Hypothalamus (tissue), 51 donors: ENCODE results near the gene DHRSX.
"Not testable (repeated sequence)": the region's sequence is repeated elsewhere in the genome, so short reads cannot be mapped to it uniquely, and the experiment has no call there.

ENCODE experiments used
- DNase-seq, 51 donors: peaks; one replicate each; lab custom pipeline; 2025; lab: John Stamatoyannopoulos, UW

DHRSX gene

DNA sequence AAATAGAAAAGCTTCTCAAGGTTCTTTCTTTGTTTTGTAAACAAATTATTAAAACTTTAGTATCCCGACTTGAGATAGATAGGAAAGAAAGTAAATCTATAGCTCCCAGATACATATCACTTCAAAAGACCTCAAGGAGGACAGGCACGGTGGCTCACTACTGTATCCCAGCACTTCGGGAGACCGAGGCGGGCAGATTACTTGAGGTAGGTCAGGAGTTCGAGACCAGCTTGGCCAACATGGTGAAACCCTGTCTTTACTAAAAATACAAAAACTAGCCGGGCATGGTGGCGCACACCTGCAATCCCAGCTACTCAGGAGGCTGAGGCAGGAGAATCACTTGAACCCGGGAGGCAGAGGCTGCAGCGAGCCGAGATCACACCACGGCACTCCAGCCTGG is 260.0 kb downstream of the DHRSX start:
- not testable (repeated sequence) for DNase-seq

DNA sequence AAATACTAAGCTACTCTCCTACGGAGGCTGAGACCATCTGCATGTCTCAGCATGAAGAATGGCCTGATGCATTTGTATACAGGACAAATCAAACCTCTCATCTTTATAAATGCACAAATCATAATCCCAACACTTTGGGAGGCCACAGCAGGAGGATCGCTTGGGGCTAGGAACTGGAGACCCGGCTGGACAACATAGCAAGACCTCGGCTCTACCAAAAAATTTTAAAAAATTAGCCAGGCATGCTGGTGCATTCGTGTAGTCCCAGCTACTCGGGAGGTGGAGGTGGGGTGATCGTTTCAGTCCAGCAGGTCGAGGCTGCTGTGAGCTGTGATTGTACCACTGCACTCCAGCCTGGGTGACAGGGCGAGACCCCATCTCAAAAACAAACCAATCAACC is 262.8 kb downstream of the DHRSX start:
- DNase-seq = no peak

DNA sequence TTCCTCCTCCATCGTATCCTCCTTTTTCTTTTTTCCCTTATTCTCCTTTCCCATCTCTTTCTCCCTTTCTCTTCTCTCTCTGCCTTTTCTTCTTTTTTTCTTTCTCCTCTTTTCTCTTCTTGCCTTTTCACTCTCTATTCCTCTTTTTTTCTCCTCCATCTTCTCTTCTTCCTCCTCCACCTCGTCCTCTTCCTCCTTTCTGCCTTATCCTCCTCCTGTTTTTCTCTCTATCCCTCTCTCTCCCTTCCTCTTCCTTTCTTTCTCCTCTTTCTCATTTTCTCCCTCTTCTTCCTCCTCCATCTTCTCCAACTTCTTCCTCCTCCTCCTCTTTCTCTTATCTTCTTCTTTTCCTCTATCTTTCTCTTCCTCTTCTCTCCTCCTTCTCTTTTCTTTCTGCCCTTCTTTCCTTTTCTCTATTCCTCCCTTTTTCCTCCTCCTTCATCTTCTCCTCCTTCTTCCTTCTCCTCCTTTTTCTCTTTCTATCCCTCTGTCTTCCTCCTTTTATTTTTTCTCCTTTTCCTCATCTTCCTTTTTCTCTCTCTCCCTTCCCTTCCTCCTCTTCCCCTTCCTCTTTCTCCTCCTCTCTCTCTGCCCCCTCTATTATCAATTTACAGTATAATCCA is 269.1 kb downstream of the DHRSX start:
- no peak for DNase-seq

DNA sequence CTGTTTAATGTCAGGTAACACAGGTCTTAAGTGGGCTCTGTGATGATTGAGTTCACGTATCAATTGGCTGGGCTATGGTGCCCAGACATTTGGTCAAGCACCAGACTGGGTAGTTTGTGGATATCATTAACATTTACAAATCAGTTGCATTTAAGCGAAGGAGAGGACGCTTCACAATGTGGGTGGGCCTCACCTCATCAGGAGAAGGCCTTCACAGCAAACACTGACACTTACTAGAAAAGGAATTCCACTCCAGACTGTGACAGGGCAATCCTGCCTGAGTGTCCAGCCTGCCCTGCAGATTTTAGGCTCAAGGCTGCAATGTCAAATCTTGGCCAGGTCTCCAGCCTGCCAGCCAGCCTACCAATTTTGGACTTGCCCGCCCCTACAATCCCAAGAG is 270.3 kb downstream of the DHRSX start:
- DNase-seq = no peak

DNA sequence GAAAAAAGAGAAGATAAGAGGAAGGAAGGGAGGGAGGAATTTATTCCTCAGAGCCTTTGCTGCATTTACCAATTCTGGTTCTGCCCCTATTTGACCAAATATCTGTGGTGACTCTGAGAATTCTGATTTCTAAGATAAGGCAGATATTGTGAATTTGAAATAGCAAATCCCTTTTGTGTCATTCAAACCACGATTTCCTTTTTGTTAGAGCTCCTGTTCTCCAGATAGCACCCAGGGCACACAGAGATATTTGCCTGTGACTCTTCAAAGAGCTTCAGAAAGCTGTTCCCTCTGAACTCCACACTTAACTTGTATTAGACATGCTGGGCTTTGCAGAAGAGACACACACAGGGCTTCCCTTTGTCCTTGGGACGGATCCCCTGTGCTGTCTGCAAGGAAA is 272.2 kb downstream of the DHRSX start:
- no peak for DNase-seq

DNA sequence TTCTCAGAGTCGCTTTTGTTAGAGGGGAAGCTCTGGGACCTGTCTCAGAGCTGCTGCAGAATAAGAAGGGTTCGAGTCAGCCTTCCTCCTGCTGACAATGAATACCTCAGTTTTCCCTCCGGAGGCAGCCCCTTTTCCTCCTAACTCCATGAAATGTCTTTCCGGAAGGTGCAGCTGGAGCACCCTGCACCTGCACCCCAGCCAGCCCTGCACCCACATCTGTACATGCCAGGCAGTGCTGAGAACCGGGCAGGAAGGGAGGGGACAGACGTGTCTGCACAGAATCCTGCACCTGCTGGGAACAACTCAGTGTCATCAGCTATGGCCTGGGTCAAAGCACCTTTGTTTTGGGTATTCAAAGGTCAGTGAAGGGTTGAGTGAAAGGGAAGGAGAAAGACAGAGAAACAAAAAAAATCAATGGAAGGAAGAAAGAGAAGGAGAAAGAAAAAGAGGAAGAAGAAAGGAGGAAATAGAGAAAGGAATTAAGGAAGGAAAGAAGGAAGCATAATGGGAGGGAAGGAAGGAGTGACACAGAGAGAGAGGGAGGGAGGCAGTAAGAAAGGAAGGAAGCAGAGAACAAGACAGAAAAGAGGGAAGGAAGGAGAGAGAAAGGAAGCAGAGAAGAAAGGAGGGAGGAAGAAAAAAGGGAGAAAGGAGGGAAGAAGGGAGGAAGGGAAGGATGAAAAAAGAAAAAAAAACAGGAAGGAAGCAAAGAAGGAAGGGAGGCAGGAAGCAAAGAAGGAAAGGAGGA is 273.7 kb downstream of the DHRSX start:
- no peak for DNase-seq

DNA sequence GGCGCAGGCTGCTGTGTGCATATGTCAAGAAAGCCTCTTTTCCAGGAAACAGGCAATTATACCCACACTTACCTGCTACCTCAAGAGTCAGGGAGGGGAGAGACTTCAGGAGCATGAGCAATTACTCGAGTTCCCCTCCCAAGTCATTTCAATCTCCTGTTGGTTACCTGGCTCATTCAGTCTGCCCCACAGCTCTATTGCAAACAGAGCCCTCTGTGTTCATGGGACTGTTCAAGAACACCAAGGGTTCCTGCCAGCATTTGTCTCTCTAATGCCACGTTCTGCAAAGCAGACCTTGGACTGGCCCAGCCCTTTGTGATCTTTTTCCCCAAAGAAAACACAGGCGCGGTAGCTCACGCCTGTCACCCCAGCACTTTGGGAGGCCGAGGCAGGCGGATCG is 274.6 kb downstream of the DHRSX start:
- DNase-seq = no peak

DNA sequence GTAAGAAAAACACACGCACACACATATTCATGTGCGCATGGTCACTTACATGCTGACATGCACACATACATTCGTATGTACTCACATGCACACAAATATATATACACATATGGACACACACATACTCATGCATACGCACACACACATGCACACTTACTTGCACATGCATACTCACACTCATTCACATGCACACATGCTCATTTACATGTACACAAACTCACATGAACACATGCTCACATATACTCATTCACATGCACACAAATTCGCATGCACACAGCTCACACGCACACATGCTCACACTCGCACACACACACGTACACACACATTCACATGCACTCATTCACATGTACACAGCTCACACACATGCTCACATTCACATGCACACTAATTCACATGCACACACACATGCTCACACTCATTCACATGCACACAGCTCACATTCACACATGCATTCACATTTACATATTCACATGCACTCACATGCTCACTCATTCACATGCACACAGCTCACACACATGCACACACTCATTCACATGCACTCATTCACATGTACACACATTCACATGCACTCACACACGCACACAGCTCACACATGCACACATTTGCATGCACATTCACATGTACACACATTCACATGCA is 276.1 kb downstream of the DHRSX start:
- no peak for DNase-seq

DNA sequence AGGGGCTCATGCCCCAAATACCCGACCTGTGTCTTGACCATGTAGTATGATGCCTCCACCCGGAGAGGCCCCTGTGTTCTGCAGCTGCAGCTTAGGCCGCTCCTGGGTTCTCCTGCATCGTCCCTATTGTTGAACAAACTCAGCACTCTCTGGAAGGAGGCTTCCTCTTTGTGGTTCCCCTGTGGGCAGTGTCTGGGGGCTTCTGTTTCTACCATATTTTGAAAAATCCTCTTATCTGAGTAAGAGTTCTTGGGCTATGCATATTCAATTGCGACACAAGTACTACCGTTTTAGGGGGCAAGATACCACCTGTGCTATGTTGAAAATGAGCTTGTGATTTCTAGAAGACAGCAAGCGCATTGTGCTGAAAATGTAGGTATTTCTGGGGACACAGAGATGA is 276.6 kb downstream of the DHRSX start:
- no peak for DNase-seq

DNA sequence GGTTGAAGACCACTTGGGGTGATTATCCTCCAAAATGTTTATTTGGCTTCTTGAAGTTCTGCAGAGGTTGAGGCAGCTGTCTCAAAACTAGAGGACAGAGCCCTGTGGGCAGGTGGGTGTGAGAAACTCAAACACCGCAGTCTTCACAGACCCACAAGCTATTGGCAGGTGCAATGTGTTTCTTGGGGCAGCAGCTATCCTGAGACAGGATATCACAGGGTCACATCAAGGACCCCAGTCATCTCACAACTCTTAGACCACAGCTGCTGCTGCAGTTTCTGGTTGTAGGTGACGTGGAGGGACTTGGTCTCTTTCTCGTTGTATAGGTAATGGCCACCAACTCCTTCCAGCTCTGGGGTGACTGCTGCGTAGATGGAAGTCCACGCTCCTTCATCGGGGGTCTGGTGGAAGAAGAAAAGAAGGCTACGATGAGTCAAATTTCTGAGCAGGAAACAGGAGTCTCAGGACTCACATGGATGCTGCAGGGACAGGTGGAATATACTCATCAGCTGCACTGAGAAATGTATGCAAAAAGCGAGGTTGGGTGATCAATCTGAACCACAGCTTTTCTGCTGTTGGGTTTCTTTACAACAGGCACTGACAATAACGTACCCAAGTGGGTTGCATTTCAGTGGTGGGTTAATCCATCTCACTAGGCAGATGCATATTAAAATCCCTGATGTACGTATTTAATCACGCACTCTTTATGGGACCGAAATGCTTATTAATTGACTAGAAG is 279.8 kb downstream of the DHRSX start:
- DNase-seq = no peak

DNA sequence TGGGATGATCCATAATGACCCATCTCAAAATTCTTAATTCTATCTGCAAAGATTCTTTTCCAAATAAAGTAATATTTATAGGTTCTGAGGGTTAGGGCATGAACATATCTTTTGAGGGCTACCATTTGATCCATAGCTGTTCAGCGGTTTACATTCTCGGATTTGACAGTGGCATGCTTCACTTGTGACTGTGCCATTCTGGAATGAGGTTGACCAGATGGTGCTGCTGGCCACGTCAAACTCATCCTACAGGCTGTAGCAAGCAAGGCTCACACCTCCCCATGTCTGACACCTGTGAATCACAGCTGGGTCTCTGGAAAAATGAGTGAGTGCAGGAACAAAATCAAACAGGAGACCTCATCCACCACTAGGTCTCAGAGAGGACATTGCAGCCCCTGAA is 280.5 kb downstream of the DHRSX start:
- no peak for DNase-seq

DNA sequence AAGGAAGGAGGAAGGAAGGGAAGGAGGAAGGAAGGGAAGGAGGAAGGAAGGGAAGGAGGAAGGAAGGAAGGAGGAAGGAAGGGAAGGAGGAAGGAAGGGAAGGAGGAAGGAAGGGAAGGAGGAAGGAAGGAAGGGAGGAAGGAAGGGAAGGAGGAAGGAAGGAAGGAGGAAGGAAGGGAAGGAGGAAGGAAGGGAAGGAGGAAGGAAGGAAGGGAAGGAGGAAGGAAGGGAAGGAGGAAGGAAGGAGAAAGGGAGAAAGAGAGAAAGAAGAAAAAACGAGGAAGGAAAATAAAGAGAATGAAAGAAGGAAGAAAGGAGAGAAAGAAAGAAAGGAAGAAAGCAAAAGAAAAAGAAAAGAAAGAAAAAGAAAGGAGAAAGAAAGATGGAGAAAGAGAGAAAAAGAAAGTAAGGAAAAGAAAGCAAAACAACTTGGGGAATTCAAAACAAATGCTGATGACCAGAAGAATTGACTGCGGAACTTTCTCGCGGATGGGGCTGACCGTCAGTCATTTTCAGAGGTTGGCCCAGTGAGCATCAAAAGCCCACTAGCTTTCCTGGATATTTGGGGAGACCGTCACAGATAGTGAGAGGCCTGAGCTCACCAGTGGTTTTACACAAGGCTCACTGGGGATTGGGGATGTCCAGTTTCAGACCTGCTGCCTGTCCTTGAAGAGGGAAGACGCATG is 286.5 kb downstream of the DHRSX start:
- not testable (repeated sequence) for DNase-seq

DNA sequence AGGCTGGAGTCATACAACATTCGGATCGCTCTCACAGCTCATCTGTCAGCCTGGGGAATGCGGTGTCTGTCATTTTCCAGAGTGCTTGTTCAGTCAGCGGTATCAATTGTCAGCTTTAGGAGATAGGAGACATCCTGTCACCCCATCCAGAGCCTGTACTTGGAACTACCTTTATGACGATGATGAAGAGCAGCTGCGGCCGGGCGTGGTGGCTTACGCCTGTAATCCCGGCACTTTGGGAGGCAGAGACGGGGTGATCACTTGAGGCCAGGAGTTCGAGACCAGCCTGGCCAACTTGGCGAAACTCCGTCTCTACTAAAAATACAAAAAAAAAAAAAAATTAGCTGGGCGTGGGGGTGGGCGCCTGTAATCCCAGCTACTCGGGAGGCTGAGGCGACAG is 289.1 kb downstream of the DHRSX start:
- DNase-seq = not testable (repeated sequence)

DNA sequence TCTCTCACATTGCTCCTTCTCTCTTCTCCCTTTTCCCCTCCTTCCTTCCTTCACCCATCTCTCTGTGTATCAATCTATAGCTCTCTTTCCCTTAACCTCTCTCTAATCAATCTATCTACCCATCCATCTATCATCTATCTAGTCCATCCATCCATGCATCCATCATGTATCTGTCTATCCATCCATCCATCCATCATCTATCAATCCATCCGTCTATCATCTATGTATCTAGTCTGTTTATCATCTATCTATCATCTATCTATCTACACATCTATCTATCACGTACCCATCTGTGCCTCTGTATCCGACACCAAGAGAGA is 307.5 kb downstream of the DHRSX start:
- DNase-seq = no peak

DNA sequence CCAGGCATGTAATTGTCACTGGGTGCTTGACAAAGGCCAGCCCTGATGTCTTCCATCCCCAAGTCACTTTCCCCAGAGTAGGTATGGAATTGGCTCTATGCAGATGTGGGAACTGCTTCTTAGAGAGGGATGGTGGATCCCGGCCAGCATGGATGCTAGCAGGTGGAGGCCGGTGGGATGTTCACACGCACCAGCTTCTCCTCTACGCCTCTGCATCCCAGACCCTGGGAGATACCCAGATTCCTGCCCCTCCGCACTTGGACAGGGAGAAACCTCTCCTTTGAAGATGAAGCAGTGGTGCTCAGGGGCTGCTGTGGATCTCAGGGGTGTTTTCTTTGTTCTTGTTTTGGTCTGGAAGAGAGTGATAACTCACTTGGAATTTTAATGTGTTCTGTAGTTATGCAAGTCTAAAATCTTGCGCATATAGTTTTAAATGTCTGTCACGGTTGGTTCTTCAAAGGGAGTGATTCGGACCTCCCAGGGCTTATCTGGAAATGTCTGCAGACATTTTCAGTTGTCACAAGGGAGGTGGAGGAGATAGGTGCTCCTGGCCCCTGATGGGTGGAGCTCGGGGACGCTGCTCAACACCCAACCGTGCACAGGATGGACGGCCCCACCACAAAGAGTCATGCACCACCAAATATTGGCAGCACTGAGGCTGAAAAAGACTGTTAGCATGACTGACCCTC is 308.0 kb downstream of the DHRSX start:
- no peak for DNase-seq

DNA sequence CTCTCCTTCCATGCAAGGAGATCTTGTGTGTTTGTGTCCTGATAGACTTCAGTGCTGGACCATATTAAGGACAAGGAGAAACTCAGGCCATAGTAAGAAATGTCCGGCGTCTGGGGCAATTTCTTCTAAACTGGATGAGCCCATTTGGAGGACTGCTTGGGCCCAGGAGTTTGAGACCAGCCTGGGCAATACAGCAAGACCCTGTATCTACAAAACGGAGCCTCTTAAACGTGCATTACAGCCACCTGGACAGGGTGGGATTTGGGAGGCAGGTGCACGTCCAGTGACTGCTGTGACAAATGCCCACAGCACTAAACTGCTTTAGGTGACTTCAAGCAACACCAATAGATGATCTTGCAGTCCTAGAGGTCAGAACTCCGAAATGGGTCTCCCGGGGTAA is 311.9 kb downstream of the DHRSX start:
- no peak for DNase-seq

DNA sequence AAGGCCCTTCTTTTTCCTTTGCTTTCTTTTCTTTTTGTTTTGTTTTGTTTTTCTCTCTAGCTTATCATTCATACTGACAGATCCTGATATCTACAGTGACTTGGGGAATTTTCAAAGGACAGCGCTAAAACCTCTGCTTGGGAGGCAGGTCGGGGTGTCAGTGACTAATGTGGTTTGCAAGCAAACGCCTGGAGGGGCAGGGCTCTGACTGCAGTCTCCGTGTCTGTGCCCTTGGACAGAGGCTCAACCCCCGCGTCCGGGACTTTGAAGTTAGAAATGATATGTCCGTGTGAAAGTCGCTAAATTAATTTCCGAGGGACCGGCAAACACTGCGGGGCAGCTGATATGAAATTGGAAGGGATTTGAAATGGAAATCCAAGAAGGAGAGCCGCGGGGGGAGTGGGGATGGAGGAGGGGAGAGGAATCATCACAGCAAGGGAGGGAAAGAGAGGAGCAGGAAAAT is 312.4 kb downstream of the DHRSX start:
- DNase-seq = no peak

DNA sequence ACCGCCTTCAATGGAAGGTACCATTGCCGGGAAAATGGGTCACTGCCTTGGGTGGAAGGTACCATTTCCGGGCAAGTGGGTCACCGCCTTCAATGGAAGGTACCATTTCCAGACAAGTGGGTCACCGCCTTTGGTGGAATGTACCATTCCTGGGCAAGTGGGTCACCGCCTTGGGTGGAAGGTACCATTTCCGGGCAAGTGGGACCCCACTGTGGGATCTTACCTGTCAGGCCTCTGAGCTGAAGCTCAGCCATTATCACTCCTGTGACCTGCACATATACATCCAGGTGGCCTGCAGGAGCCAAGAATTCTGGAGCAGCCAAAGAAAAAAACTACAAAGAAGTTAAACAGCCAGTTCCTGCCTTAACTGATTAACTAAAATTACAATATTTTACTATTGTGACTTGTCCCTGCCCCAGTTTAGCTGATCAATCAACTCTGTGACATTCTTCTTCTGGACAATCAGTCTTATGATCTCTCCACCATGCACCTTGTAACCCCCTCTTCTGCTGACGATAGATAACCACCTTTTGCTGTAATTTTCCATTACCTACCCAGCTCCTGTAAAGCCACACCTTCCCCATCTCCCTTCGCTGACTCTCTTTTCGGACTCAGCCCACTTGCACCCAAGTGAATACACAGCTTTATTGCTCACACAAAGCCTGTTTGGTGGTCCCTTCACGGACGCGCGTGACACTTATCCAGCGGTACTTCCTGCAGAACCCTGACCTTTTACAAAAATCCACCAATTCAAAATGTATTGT is 313.2 kb downstream of the DHRSX start:
- no peak for DNase-seq

DNA sequence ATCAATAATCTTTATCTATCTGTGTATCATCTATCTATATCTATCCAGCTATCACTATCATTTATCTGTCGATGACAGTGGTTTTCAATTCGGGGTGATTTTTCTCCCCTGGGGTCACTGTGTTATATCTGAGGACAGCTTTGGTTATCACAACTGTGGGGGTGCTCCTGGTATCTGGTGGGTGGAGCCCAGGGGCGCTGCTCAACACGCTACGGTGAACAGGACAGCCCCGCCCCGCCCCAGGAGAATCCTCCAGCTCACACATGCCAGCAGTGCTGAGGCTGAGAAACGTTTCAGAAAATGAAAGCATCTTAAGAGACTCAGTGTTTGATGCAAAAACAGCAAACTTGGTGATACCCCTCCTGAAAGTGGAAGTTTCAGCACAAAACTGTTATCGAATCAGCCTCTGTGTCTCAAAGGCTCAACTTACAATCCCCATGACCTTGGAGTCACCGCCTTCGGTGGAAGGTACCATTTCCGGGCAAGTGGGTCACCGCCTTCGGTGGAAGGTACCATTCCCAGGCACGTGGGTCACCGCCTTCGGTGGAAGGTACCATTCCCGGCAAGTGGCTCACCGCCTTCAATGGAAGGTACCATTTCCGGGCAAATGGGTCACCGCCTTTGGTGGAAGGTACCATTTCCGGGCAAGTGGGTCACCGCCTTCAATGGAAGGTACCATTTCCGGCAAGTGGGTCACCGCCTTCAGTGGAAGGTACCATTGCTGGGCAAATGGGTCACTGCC is 315.3 kb downstream of the DHRSX start:
- DNase-seq = no peak
